HG02938 (cell line): ENCODE data around the gene SVOP.
"Not testable (repeated sequence)": the region's sequence is repeated elsewhere in the genome, so short reads cannot be mapped to it uniquely, and the experiment has no call there.

Source experiments
- ATAC-seq: cut with Tn5 transposase; IDR thresholded peaks from one replicate; pipeline ENCODE4 v1.9.1; 2021; ENCODE audit warnings: mild to moderate bottlenecking, moderate library complexity; ENCODE audit not compliant: unreplicated experiment

SVOP gene, protein sequence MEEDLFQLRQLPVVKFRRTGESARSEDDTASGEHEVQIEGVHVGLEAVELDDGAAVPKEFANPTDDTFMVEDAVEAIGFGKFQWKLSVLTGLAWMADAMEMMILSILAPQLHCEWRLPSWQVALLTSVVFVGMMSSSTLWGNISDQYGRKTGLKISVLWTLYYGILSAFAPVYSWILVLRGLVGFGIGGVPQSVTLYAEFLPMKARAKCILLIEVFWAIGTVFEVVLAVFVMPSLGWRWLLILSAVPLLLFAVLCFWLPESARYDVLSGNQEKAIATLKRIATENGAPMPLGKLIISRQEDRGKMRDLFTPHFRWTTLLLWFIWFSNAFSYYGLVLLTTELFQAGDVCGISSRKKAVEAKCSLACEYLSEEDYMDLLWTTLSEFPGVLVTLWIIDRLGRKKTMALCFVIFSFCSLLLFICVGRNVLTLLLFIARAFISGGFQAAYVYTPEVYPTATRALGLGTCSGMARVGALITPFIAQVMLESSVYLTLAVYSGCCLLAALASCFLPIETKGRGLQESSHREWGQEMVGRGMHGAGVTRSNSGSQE

DNA sequence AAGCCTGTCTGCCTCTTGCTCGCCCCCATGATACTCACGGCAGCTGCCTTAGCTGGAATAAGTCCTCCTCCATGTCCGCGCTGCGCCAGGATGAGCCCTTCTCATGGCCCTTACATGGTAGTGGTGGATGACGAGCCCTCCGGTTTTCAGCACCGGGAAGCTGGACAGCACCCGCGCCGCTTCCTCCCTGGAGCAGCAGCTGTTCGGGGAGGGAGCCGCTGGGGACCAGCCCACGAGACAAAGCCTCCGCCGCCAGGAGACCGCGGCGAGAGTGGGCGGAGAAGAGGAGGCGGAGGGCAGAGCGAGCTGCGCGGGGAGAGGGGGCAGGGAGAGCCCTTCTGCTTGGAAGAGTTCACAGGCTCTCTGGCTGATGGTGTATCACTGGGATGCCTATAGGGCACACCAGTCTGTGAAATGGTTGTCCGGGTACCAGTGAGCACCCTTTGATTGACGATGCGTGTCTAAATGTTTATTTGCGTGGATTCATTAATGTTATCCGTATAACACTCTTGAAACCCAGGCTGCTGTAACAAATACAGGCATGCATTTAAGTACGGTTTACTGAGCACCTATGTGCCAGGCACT is at the start of gene SVOP:
Gene SVOP (minus strand): TSS at position 273 of the 585 bp plus-strand sequence. CDS start 200 bp downstream, at position 73.
- ATAC-seq: no peak

DNA sequence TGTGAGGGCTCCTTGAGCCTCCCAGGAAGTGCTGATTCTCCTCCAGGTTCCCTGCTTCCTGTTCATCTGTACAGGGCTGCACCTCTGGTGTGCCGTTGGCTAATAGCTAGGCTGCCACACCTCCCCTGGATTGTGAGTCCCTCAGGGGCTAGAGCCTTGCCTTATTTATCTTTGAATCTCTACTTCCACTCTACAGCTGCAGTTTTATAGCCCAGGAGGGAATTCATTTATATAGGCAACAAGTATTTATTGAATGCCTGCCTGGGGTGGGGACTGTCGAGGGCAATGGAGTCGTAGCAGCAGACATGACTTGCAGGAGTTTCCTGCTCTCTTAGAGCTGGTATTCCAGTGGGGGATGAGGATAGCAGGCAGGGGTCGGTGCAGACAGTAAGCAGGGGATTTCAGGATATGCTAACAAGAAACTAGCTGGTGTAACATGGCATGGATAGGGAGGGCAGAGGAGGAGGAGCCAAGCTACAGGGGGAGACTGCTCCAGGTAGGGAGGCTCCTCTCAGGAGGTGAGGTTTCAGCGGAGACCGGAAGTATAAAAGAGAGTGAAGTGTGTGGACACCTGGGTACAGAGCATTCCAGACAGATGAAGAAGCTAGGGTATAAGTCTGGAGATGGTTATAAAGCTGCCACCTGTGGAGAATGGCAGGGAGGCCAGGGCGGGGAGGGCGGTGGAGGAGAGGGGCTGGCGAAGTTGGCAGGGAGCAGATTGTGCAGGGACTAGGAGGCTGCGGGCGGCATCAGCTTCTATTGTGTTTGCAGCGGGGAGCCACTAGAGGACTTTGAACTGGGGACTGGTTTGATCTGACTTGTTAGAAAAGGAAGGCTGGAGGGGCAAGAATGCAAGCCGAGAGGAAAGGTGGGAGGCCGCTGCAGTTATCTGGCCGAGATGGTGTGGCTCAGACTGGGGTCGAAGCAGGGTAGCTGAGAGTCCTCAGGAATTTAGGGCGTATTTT is 48.7 kb upstream of the SVOP start:
- no peak for ATAC-seq

DNA sequence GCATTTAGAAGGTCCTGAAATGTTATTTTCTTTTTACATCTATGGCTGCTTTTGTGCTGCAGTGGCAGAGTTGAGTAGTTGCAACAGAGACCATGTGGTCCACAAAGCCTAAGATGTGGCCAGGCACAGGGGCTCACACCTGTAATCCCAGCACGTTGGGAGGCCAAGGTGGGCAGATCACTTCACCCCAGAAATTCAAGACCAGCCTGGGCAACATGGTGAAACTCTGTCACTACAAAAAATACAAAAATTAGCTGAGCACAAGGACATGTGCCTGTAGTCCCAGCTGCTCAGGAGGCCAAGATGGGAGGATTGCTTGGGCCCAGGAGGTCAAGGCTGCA is 45.0 kb upstream of the SVOP start:
- no peak for ATAC-seq

DNA sequence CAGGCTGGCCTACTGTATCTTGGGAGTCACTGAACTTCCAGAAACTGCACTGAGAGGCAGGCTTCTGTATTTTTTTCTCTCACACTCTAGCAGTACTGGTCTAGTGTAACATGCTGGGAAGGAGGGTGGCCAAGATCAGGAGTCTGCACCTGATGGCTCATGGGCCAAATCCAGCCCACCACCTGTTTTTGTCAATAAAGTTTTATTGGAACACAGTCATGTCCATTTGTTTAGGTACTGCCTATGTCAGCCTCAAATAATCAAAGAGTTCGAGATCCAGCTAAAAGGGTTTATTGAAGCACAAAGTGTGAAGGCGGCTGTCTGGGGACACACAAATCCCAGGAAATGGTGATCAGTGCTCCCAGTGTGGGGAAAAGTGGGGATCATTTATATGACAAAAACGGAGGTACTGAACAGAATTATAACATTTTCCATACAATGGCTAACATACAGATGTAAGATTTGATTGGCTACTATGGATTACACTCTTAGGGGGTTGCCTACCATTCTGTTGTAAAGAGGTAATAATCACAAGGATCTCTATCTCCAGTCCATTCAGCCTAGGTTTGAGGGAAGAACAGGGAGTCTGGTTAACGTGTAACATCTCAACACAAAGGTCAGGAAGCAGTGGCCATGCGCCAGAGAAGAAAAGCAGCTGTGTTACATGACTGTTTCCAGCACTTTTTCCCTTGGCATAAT is 44.4 kb upstream of the SVOP start:
- no peak for ATAC-seq

DNA sequence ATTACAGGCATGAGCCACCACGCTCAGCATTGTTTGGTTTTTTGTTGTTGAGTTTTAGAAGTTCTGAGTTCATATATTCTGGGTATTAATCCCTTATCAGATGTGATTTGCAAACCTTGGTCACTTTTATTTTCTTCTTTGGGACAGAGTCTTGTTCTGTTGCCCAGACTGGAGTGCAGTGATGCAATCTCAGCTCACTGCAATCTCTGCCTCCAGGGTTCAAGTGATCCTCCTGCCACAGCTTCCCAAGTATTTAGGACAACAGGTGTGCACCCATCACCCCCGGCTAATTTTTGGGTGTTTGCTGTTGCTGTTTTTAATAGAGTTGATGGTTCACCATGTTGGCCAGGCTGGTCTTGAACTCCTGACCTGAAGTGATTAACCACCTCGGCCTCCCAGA is 43.3 kb upstream of the SVOP start:
- no peak for ATAC-seq

DNA sequence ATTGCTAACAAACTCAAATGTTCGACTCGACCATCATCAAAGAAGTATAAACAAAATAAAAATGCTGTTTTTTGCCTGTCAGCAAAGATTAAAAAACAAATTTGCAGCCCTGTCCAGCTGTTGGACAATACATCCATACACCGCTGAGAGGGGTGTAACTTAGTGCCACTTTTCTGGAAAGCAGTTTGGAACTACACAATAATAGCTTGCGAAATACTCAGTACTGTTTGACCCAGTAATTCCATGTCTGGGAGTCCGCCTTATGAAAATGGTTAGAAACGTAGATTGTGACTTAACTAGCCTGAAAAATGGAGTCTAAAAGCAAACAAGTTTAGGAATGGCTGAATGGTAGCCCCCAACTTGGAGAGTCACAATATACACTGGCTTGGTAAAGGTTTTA is 37.9 kb upstream of the SVOP start:
- ATAC-seq: no peak

DNA sequence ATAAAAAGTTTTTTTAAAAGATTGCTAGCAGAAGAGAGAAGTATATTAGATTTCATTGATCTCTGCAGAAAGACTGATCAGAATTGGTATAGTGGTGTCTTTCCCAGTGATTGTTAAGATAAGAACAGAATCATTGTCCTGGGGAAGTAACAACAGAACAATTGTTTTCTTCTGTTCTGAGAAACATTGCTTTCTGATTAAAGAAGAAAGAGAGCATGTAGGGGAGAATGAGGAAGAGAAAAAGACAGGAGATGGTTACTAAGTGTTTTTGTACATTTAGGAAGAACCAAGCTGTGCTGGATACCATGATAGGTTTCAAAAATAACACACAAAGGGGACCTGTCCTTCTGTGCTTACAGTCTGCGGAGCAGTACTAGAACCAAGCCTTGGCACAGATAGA is 36.5 kb upstream of the SVOP start:
- ATAC-seq: no peak

DNA sequence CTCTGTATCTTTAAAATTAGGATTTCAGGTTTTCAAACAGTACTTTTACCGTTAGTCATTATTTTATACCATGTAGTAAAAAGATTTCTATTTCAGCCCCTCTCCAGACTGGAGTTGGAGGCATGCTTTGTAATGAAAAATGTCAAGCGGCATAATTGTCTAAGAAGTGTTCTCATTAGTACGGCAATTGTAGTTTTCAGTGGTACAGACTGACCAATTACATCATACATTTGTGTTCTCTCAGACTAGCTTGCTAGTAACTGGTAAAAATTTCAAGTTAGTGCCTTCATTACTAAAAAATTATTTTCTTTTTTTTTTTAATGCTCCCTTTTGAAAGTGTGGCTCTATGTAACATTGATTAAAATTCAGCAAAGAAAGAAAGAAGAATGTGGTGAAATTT is 36.0 kb upstream of the SVOP start:
- ATAC-seq: no peak

DNA sequence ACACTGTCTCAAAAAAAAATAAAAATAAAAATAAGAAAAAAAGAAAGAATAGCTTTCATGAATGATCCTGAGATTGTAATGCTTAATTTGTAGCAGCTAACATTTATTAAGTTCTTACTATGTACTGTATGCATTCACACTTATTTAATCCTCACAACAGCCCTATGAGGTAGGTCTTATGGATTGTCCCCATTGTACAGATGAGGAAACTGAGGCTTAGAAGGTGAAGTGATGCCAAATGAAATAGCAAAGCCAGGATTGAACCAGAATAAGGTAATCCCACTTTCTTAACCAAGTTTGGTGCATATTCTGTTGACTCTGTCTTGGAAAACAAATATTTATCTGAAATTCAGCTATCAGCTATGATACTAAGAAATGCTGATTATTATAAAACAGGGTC is 33.7 kb upstream of the SVOP start:
- ATAC-seq: no peak

DNA sequence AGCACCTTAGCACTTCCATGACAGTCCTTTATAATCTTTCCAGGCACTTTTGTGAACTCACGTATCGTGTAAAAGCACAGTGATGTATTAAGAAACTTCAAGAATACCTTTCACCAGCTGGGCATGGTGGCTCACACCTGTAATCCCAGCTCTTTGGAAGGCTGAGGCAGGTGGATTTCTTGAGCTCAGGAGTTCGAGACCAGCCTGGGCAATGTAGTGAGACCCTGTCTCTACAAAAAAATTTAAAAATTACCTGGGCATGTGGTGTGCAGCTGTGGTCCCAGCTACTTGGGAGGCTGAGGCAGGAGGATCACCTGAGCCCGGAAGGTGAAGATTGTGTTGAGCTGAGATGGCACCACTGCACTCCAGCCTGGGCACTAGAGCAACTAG is 33.3 kb upstream of the SVOP start:
- ATAC-seq: not testable (repeated sequence)

DNA sequence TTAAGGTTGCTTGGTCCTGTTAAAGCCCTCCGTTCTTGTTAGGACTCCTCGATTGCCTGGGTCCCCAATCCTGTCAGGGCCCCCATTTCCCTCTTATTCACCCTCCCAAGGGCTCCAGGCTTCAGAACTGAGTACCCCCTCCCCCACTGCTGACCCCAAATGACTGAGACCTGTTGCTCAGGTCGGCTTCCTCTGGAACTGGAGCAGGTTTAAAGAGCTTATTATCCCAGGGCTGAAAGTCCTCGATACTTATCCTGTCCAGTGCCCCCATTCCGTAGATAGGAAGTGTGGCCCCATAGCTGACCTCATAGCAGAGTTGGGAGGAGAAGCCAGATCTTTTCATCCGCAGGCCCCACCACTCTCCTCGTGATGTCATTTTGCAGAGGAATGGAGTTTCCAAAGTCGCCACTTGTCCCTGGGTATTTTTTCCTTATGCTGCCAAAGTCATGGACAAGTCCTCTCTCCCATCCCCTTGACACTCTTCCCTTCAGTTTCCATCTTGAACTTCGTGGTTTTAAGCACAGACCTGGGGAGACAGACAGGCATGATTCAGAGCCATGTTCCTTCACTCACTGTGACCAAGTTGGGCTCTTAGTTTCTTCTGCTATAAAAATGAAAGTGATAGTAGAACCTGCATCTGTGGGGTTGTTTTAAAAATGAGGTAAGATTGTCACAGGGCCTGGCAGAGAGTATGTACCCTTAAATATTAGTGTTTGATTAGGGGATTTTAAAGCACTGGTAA is 32.7 kb upstream of the SVOP start:
- peak; percentile 47 for ATAC-seq

DNA sequence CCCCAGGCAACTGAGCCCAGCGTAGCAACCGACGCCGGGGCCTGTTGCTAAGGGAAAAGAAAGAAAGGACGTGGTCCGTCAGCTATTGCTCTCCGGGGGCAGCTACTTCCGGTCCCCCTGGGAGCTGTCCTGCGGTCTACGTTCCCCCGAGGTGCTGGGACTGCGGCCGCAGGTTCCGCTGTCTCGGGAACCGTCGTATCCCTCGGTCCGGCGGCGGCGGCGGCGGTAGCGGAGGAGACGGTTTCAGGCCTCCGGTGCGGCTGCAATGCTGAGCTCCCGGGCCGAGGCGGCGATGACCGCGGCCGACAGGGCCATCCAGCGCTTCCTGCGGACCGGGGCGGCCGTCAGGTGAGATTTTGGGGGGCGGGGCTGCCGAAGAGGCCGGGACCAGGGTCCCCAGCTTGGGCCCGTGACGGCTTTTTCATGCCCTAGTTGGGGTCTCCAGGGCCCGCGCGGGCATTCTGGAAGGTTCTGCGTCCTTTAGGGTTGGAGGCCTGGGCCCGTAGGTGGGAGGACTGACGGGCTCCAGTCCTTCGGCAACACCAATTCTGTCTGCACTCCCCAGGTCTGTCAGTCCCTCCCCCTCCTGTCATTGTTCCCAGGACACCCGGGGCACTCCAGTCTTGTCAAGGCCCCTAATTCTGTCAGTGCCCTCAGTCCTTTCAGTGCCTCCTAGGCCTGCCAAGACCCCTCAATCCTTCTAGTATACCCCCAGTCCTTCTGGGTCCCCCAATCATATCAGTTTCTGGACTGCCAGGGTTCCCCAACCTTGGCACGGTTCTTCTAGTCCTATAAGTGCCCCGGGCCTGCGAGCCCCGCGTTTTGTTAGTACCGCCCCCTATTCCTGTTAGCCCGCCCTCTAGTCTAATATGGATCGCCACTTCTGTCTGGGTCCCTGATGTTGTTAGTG is 31.8 kb upstream of the SVOP start, which contains the start of gene USP30:
Gene USP30 (plus strand): TSS at position 163 of the 910 bp plus-strand sequence. CDS start 103 bp downstream, at position 266.
- peak; percentile 66 for ATAC-seq

DNA sequence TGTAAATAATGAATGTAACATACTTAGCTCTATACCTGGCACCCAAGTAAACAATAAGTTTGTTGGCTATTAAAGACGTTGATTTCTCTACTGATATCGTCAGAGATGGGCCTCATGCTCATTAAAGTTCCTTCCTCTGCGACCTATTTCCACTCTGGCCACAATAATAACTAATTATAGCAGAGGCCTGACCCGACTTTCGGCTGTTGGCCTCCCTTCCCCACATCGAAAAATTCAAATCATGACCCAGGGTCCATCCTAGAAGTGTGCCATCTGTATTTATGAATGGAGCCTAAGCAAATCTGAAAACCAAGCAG is 31.2 kb upstream of the SVOP start:
- no peak for ATAC-seq

DNA sequence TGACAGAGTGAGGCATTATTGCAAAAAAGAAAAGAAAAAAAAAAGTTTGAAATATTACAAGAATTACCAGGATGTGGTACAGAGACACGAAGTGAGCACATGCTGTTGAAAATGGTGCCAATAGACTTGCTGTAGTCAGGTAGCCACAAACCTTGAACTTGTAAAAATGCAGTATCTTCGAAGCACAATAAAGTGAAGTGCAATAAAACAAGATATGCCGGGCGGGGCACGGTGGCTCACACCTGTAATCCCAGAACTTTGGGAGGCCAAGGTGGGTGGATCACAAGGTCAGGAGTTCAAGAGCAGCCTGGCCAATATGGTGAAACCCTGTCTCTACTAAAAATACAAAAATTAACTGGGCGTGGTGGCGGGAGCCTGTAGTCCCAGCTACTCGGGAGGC is 28.9 kb upstream of the SVOP start:
- ATAC-seq: not testable (repeated sequence)

DNA sequence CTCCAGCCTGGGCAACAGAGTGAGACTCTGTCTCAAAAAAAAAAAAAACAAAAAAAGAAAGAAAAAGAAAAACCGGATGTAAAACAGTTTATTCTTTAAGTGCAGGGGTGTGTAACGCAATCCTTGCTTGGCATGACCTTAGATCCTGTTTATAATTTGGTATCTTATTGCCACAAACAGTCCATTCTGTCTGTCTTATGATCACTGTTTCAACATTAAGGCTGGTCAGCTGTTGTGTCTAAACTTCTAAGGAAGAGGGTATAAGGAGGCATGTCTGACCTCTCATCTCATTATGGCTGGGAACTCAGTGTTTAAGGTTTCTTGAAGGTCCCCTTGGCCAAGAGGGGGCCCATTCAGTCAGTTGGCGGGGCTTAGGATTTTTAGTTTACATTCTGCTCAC is 27.8 kb upstream of the SVOP start:
- ATAC-seq: not testable (repeated sequence)

DNA sequence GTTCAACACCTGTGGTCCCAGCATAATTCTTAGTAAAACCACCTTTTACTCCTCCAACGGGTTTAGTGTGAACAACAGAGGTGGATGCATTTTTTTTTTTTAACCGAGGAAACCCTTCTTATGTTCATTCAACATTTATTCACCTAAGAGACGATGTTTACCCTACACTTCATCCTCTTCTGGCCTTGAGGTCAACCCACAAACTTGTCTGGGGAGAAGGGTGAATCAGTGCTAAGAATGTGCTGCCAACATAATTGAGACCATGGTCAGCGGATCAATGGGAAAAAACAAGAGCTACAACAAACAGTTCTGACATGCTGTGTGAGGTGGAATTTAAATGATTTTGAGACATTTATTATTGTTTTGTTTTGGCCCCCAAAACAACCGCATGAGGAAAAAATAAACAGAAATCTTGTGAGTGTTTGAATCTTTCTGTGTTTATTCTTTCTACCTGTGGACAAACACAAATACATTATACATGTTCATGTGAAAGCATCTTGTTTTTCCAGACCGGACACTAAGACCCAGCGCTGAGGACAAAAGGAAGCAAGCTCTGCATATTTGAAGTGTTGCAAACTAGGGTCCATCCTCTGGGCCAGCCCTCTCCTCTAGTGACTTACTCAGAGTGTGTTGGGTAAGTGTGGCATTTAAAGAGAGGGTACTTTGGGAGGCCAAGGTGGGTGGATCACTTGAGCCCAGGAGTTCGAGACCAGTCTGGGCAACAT is 26.4 kb upstream of the SVOP start:
- ATAC-seq: no peak

DNA sequence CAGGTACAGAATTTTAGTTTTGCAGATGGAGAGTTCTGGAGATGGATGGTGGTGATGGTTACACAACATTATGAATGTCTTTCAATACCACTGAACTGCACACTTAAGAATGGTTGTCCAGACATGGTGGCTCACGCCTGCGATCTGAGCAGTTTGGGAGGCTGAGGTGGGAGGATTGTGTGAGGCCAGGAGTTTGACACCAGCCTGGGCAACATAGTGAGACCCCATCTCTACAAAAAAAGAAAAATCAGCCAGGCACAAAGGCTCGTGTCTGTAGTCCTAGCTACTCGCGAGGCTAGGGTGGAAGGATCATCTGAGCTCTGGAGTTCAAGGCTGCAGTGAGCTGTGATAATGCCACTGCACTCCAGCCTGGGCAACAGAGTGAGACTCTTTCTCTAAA is 23.4 kb upstream of the SVOP start:
- no peak for ATAC-seq

DNA sequence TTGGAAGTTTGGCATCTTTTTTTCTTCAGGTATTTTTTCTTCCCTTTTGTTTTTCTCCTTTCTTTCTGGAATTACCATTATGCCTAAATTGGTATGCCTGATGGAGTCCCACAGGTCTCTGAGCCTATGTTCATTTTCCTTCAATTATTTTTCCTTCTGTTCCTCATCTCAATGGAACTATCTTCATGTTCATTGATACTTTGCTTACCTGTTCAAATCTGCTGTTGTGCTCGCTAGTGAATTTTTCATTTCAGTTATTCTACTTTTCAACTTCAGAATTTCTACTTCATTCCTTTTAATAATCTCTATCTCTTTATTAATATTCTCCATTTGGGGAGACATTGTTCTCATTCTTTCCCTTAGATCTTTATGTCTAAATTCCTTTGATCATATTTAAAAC is 16.1 kb upstream of the SVOP start:
- ATAC-seq: no peak
